Measurements from ENCODE around the gene UBASH3A.

Gene UBASH3A

DNA sequence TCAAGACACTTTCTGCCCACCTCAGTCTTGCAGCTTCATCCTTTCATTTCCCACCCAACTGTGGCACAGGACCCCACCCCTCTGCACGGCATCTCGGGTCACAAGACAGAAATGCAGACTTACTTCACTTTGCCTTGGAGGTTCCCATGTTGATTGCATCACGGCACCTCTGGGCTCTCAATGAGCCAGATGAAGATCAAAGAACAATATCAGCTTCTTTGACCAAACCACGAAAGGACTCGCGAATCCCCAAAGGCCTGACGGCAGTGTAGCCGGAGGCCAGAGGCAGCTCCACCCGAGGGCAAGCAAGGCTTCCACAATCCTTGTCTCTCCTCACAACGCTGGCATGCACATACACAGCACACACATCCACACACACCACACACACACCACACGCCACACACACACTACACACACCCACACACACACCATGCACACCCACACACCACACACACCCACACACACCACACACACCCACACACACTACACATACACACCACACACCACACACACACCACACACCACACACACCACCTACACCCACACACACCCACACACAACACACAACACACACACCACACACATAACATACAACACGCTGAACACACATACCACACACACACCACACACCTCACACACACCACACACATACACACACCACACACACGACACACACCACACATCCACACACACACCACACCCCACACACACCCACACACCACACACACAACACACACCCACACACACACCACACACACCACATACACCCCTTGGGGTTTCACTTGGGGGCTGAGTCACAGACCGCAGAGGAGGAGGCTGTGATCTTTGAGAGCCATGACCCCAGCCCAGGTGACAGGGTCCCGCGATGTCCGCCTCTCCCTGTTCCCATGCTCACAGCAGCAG, 35.8 kb downstream of the UBASH3A start:
- H3K27ac ChIP-seq = no peak overlapping the region
- TF ChIP-seq ZFX (IDR thresholded peaks at IDR 0.05) = no peak
- TF ChIP-seq, protein P1, sequence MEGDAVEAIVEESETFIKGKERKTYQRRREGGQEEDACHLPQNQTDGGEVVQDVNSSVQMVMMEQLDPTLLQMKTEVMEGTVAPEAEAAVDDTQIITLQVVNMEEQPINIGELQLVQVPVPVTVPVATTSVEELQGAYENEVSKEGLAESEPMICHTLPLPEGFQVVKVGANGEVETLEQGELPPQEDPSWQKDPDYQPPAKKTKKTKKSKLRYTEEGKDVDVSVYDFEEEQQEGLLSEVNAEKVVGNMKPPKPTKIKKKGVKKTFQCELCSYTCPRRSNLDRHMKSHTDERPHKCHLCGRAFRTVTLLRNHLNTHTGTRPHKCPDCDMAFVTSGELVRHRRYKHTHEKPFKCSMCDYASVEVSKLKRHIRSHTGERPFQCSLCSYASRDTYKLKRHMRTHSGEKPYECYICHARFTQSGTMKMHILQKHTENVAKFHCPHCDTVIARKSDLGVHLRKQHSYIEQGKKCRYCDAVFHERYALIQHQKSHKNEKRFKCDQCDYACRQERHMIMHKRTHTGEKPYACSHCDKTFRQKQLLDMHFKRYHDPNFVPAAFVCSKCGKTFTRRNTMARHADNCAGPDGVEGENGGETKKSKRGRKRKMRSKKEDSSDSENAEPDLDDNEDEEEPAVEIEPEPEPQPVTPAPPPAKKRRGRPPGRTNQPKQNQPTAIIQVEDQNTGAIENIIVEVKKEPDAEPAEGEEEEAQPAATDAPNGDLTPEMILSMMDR (conservative IDR thresholded peaks at IDR 0.05) = no peak

DNA sequence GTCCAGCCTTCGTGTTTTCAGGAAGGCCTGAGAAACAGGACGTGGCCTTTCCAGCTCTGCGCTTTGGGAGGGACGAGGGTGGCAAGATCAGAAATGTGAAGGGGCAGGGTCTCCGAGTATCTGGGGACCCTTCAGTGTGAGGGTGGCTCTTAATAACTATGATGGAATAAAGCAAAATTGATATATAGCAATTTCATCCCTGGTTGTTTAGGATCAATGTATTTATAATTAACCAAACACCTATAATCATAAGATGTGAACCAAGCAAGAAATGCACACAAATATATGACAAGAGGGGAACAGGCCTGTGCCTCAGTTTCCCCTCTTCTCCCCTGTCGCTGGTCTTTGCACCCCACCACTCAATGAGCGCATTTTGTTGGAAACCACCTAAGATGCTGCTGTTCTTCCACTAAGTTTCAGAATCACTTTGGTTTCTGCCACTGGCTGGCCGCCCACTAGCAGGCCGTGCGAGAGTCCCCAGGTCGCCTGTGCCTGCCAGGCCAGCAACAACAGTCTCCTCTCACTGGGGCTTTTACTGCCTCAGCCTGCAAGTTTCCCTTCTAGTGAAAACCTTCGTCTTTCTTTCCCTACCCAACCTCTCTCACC, 36.6 kb downstream of the UBASH3A start:
- no peak overlapping the region for H3K27ac ChIP-seq
- TF ChIP-seq ZFX (IDR thresholded peaks at IDR 0.05) = no peak
- TF ChIP-seq, protein P1 (conservative IDR thresholded peaks at IDR 0.05) = no peak

- H3K27ac ChIP-seq = no peak overlapping the region
- TF ChIP-seq, protein P1 (conservative IDR thresholded peaks at IDR 0.05) = no peak
- no peak for TF ChIP-seq ZFX (IDR thresholded peaks at IDR 0.05)
Observed at GRCh38 chr21:42441963-42442362, 38.3 kb downstream of the UBASH3A start.

- no peak for TF ChIP-seq ZFX (IDR thresholded peaks at IDR 0.05)
- TF ChIP-seq, protein P1 (conservative IDR thresholded peaks at IDR 0.05) = no peak
- H3K27ac ChIP-seq = no peak overlapping the region
Observed at GRCh38 chr21:42443181-42443785, 39.6 kb downstream of the UBASH3A start.

- TF ChIP-seq ZFX (IDR thresholded peaks at IDR 0.05) = no peak
- TF ChIP-seq, protein P1 (conservative IDR thresholded peaks at IDR 0.05) = no peak
- no peak overlapping the region for H3K27ac ChIP-seq
Observed at GRCh38 chr21:42443876-42444744, 40.4 kb downstream of the UBASH3A start.

- no peak for TF ChIP-seq ZFX (IDR thresholded peaks at IDR 0.05)
- TF ChIP-seq, protein P1 (conservative IDR thresholded peaks at IDR 0.05) = no peak
- no peak overlapping the region for H3K27ac ChIP-seq
Observed at GRCh38 chr21:42444745-42445059, 41.0 kb downstream of the UBASH3A start.
